Endothelial cell of umbilical vein (primary cell): ENCODE results near the gene SLC44A5. TPM values are rescaled to one million over a fixed set of nuclear protein-coding genes. Genes with fewer than 3 reads are reported as not detected.

ENCODE experiments used
- BruUV-seq: library from RNA; stranded (reverse); fragments of 400-500 nt; replicated peaks from 2 replicates; lab custom pipeline; 2021; lab: Mats Ljungman, UMichigan
- CTCF ChIA-PET: fragments of 300-600, 350-600 bp; sonication (Branson Sonifier 250); formaldehyde crosslinking; loops from one replicate; lab custom pipeline; 2021; ENCODE audit warnings: antibody characterized with exemption, inconsistent platforms; lab: Charles Lee
- POLR2A ChIA-PET: fragments of 300-600, 350-600 bp; sonication (Branson Sonifier 250); formaldehyde crosslinking; loops from one replicate; lab custom pipeline; 2021; ENCODE audit warnings: antibody characterized with exemption, inconsistent platforms; lab: Charles Lee
- DNase-seq: peaks from one replicate; pipeline ENCODE4 v3.0.0-alpha.2; 2011; ENCODE audit warnings: low read depth, low spot score
- FAIRE-seq: peaks from 2 replicates; lab custom pipeline; 2011; peaks lifted over from hg19 to GRCh38; lab: Jason Lieb, UNC
- H2AFZ ChIP-seq: 2 replicates; pipeline ENCODE4 v1.6.0; 2012; ENCODE audit warnings: low read depth, low read length, control low read depth, inconsistent platforms
- H3K27ac ChIP-seq: 2 replicates; pipeline ENCODE4 v1.5.1; 2011; ENCODE audit warnings: low read depth, mild to moderate bottlenecking, control low read depth, low read length, moderate library complexity; ENCODE audit not compliant: insufficient read depth
- H3K27me3 ChIP-seq, 2 experiments: 2 replicates each; pipeline versions ENCODE4 v1.6.0 to v1.6.1; 2011; ENCODE audit warnings: low read length in 2 of 2, mixed read lengths in 1 of 2; ENCODE audit not compliant: control insufficient read depth in 2 of 2, insufficient read depth in 2 of 2
- H3K36me3 ChIP-seq, 2 experiments: 2 replicates in 1 of 2; 3 replicates in 1 of 2; pipeline ENCODE4 v1.5.1; 2011; ENCODE audit warnings: low read length in 2 of 2, mild to moderate bottlenecking in 1 of 2, moderate library complexity in 1 of 2; ENCODE audit not compliant: control insufficient read depth in 2 of 2, insufficient read depth in 2 of 2; ENCODE audit errors: extremely low read depth in 1 of 2
- H3K4me1 ChIP-seq: 3 replicates; pipeline ENCODE4 v1.5.1; 2011; ENCODE audit warnings: mild to moderate bottlenecking, low read length; ENCODE audit not compliant: control insufficient read depth, insufficient read depth; ENCODE audit errors: extremely low read depth
- H3K4me2 ChIP-seq: 2 replicates; pipeline ENCODE4 v1.6.1; 2011; ENCODE audit warnings: low read length, control low read depth, mixed read lengths; ENCODE audit not compliant: insufficient read depth
- H3K4me3 ChIP-seq, 3 experiments: fragments of 200-600 bp in 1 of 3; sonication (generic), shearing (Covaris generic) in 1 of 3; replicated peaks in 1 of 3; 2 replicates each; pipeline ENCODE4 v1.5.1; 2011 to 2016; ENCODE audit warnings: control low read depth in 3 of 3, low read length in 3 of 3, mild to moderate bottlenecking in 2 of 3, inconsistent platforms in 1 of 3, low read depth in 1 of 3, moderate library complexity in 1 of 3; ENCODE audit not compliant: insufficient read depth in 1 of 3
- H3K79me2 ChIP-seq: 2 replicates; pipeline ENCODE4 v1.6.0; 2012; ENCODE audit warnings: low read length, inconsistent platforms; ENCODE audit not compliant: control insufficient read depth, insufficient read depth
- H3K9ac ChIP-seq: replicated peaks from 2 replicates; pipeline ENCODE3; 2011; ENCODE audit warnings: low read length, control low read depth; ENCODE audit not compliant: insufficient read depth; ENCODE audit errors: extremely low read depth
- H3K9me1 ChIP-seq: replicated peaks from 3 replicates; pipeline ENCODE4 v1.6.0; 2011; ENCODE audit warnings: mild to moderate bottlenecking, low read length; ENCODE audit not compliant: control insufficient read depth, insufficient read depth; ENCODE audit errors: extremely low read depth
- H3K9me3 ChIP-seq: replicated peaks from 2 replicates; pipeline ENCODE4 v1.5.1; 2012; ENCODE audit warnings: low read length, inconsistent platforms; ENCODE audit not compliant: control insufficient read depth, insufficient read depth
- H4K20me1 ChIP-seq: replicated peaks from 2 replicates; pipeline ENCODE3; 2011; ENCODE audit warnings: mild to moderate bottlenecking, low read length; ENCODE audit not compliant: control insufficient read depth, insufficient read depth; ENCODE audit errors: extremely low read depth
- CTCF ChIP-seq, 2 donors: IDR thresholded peaks; 1 replicate in 1 of 2; 2 replicates in 1 of 2; pipeline ENCODE4 v1.5.1; 2011; ENCODE audit warnings: low read length in 2 of 2, mild to moderate bottlenecking in 2 of 2, moderate library complexity in 2 of 2, control low read depth in 1 of 2, inconsistent platforms in 1 of 2, low read depth in 1 of 2; ENCODE audit not compliant: insufficient read depth in 1 of 2; ENCODE audit errors: extremely low read depth in 1 of 2
- EZH2 ChIP-seq: IDR thresholded peaks from 2 replicates; pipeline ENCODE4 v1.6.1; 2012; ENCODE audit warnings: borderline replicate concordance, low read depth, mild to moderate bottlenecking, moderate library complexity, low read length, inconsistent platforms; ENCODE audit not compliant: severe bottlenecking
- FOS ChIP-seq: IDR thresholded peaks from 2 replicates; pipeline ENCODE4 v1.6.1; 2011; ENCODE audit warnings: mild to moderate bottlenecking, low read length, moderate library complexity, borderline replicate concordance; ENCODE audit not compliant: insufficient read depth
- GATA2 ChIP-seq: IDR thresholded peaks from 2 replicates; pipeline ENCODE4 v1.7.0; 2011; ENCODE audit warnings: low read depth, mild to moderate bottlenecking, moderate library complexity, mixed read lengths, low read length; ENCODE audit not compliant: insufficient read length, insufficient read depth
- JUN ChIP-seq: IDR thresholded peaks from 2 replicates; pipeline ENCODE4 v1.6.1; 2011; ENCODE audit warnings: borderline replicate concordance, low read depth; ENCODE audit not compliant: insufficient read length, insufficient read depth
- MAX ChIP-seq: IDR thresholded peaks from 2 replicates; pipeline ENCODE4 v1.6.1; 2011; ENCODE audit not compliant: insufficient read depth, insufficient read length
- MYC ChIP-seq: IDR thresholded peaks from one replicate; pipeline ENCODE4 v1.6.1; 2011; ENCODE audit warnings: mild to moderate bottlenecking, low read depth, low read length
- POLR2A ChIP-seq: IDR thresholded peaks from 2 replicates; pipeline ENCODE4 v1.6.1; 2012; ENCODE audit warnings: low read depth, mild to moderate bottlenecking, control low read depth, low read length
- POLR2AphosphoS5 ChIP-seq: IDR thresholded peaks from 2 replicates; pipeline ENCODE4 v1.6.1; 2012; ENCODE audit warnings: low read depth, mild to moderate bottlenecking, control low read depth, low read length, moderate library complexity; ENCODE audit not compliant: insufficient read depth
- dilution Hi-C: fragments of 300-500 bp; cut with MboI; formaldehyde crosslinking; loops from one replicate; pipeline ENCODE4 v1.15.0; 2019; ENCODE audit warnings: low sequenced_read_pairs; ENCODE audit not compliant: extremely low pct_ligation_motif_present
- intact Hi-C: fragments of 100-400 bp; cut with micrococcal nuclease; formaldehyde crosslinking; loops from one replicate; pipeline ENCODE4 v1.10.0; 2022
- polyA plus RNA-seq, 4 experiments: library from polyadenylated mRNA; depleted of rRNA in 3 of 4; stranded (reverse) in 3 of 4; unstranded in 1 of 4; fragments of >200 nt; gene quantifications; 2 replicates each; pipeline versions ENCODE4 v1.2.1 to v1.2.3, GENCODE V29; 2011 to 2012; ENCODE audit warnings: missing spikeins in 1 of 4
- total RNA-seq: library from RNA; stranded (reverse); gene quantifications from 2 replicates; pipeline ENCODE4 v1.2.3, GENCODE V29; 2021

The SLC44A5 gene
- total and polyA plus RNA-seq, 2 donors (not counting 3 experiments of a cell fraction or from before 2014, with no cell fraction given): 1.6 to 3.2 TPM

- Histone ChIP-seq H3K9ac (no peak overlapping the region), H3K9me1 (no peaks in the 10 kb centered on the region), H3K79me2 (no peaks in the 10 kb centered on the region), H2AFZ (no peak overlapping the region), H3K4me2 (no peak overlapping the region), H3K4me3 (no peak overlapping the region), H3K4me1 (no peaks in the 10 kb centered on the region), H3K27me3 (no peaks in the 10 kb centered on the region), H4K20me1 (no peaks in the 10 kb centered on the region), H3K27ac (no peak overlapping the region), H3K36me3 (no peaks in the 10 kb centered on the region), H3K9me3 (no peaks in the 10 kb centered on the region)
- POLR2A ChIA-PET: no interaction called here
- intact Hi-C loops (no loop called here), dilution Hi-C loops (no loop called here)
- no TSS peak for BruUV-seq
- no peak for FAIRE-seq
- DNase-seq: no peak
- CTCF ChIA-PET: interaction anchor here (1.2 to 4.2 kb wide), 5 partner anchors 9 to 357 kb away, joined by 3 to 42 read pairs (median 5); no protein-coding TSS in a partner anchor
- TF ChIP-seq POLR2AphosphoS5 (no peak), MAX (no peak), JUN (no peak), MYC (no peak), GATA2 (no peak), POLR2A (no peak)
Measured at GRCh38 chr1:75275631-75276030, 335.3 kb downstream of the SLC44A5 start.

DNA sequence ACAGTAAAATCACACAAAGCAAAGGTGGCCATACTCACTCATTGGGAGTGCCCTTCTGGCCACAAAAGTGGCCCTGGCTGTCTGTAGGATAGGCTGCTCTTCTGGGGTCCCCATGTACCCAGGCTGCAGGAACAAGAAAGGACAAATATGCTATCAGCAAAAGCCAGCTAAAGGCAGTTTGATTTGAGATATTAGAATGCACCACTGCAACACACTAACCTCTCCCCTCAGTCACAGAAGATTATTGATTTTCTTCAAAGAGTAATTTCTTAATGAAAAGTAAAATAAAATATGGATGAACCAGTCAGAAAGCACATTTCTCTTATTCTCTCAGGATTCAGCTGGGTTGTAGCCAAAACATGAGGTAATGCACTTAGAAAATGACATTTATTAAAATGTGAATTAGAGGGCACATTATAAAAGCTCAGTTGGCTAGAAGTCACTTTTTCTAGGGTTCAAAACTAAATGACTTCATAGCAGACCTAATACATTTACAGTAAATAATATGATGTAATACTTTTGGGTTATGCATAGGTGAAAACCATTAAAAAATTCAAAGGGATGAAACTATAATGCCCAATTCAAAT, 335.9 kb downstream of the SLC44A5 start:
- Histone ChIP-seq H3K4me2 (no peak overlapping the region), H3K79me2 (no peaks in the 10 kb centered on the region), H3K4me3 (no peak overlapping the region), H3K4me1 (no peaks in the 10 kb centered on the region), H4K20me1 (no peaks in the 10 kb centered on the region), H3K36me3 (no peaks in the 10 kb centered on the region), H3K27me3 (no peaks in the 10 kb centered on the region), H3K27ac (no peak overlapping the region), H2AFZ (no peak overlapping the region), H3K9ac (no peak overlapping the region), H3K9me1 (no peaks in the 10 kb centered on the region), H3K9me3 (no peaks in the 10 kb centered on the region)
- FAIRE-seq (no peak), DNase-seq (no peak)
- TF ChIP-seq GATA2 (no peak), POLR2A (no peak), POLR2AphosphoS5 (no peak), FOS (no peak), CTCF (IDR thresholded peaks at IDR 0.05; ENCODE audit: extremely low read depth in 1 of 2, insufficient read depth in 1 of 2, low read depth in 1 of 2, low read length in 2 of 2) (no peak), MYC (no peak), EZH2 (no peak)
- intact Hi-C loops (no loop called here), dilution Hi-C loops (no loop called here)
- ChIA-PET CTCF (interaction anchor here (1.2 to 4.2 kb wide), 5 partner anchors 9 to 357 kb away, joined by 3 to 42 read pairs (median 5); no protein-coding TSS in a partner anchor), POLR2A (no interaction called here)
- no TSS peak for BruUV-seq
